Measurements from ENCODE around the gene ZFYVE19.

ZFYVE19 gene

GRCh38 chr15:40764629-40765103 lies 42.2 kb upstream of the ZFYVE19 start:
- H3K9me3 Mint-ChIP-seq: no peaks in the 10 kb centered on the region
- H3K4me3 Mint-ChIP-seq: peak overlapping the region; percentile 85
- peaks cover 7% of the 10 kb centered on the region for H3K27me3 Mint-ChIP-seq (ENCODE audit: low read depth, poor library complexity)
- H3K4me1 Mint-ChIP-seq: peaks cover 59% of the 10 kb centered on the region
- H3K36me3 Mint-ChIP-seq (ENCODE audit: low read depth): no peaks in the 10 kb centered on the region
- TF ChIP-seq, protein P1, sequence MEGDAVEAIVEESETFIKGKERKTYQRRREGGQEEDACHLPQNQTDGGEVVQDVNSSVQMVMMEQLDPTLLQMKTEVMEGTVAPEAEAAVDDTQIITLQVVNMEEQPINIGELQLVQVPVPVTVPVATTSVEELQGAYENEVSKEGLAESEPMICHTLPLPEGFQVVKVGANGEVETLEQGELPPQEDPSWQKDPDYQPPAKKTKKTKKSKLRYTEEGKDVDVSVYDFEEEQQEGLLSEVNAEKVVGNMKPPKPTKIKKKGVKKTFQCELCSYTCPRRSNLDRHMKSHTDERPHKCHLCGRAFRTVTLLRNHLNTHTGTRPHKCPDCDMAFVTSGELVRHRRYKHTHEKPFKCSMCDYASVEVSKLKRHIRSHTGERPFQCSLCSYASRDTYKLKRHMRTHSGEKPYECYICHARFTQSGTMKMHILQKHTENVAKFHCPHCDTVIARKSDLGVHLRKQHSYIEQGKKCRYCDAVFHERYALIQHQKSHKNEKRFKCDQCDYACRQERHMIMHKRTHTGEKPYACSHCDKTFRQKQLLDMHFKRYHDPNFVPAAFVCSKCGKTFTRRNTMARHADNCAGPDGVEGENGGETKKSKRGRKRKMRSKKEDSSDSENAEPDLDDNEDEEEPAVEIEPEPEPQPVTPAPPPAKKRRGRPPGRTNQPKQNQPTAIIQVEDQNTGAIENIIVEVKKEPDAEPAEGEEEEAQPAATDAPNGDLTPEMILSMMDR (IDR thresholded peaks at IDR 0.05): no peak
- DNase-seq: no peak
- no peak overlapping the region for H3K27ac Mint-ChIP-seq

DNA sequence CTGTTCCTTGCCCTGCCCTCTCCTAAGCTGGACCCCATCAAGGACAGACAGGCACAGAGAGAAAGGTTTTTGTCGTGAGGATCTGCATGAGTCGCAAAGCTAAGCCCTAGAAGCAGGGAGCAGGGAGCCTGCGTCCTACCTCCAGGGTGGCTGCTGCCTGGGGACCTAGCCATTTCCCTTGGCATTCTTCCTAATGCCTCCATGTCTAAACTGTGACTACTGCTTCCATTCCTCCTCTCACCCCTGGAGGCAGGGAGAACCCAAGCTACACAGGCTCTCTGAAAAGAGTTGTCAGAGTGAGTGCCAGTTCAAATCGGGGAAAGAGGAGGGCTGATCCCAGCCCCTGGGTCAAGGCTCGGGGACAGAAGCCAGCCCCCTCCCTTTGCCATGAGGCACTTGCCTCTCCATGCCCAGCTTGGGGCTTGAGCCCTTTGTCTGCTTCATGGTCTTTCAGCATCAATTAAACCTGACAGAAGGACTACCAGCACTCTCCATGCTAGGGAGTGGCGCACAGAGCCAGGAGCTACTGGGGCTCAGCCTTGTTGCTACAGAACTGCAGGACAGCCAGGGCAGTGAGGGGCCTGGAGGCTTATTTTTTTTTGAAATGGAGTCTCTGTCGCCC lies 40.6 kb upstream of the ZFYVE19 start:
- peak overlapping the region; percentile 45 for H3K27ac Mint-ChIP-seq
- no peak overlapping the region for H3K4me3 Mint-ChIP-seq

DNA sequence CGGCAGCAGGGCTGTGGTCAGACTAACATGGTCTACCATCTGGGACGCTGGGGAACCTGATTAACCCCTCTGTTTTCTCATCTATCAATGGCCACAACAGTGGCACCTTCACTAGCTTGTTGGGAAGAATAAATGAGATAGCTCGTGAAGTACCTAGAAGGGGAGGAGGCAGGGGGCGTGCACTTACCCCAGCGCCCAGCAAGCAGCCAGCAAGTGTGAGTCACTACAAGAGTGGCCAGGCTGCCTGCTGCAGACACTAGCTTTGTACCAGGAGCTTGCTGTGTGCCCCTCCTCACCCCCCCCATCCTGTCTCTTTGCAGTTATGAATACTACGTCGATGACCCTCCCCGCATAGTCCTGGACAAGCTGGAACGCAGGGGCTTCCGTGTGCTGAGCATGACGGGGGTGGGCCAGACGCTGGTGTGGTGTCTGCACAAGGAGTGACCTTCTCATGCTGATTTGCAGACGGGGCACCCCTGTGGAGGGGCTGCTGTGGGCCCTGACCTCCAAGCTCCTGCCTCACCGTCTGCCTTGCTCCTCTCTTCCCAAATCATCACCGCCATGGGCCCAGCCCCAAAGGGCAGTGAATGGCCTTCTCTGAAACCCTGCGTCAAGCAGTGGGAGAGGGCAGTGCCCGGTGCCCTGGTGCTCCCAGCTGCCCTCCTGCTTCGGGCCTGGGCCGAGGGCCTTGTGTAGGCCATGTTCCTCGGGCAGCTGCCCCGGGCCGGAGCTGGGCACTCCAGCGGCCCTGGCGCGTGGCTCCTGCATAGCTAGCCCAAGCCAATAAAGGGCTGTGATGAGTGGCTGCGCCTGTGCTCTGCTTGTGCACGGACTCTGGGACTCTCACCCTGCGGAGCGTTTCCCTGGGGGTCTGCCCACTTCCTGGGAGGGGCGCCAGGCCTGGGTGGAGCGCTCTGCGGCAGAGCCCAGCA lies 39.7 kb upstream of the ZFYVE19 start:
- no peak overlapping the region for H3K4me3 Mint-ChIP-seq
- DNase-seq: no peak
- H3K27me3 Mint-ChIP-seq (ENCODE audit: low read depth, poor library complexity): peaks cover 5% of the 10 kb centered on the region
- TF ChIP-seq, protein P1 (IDR thresholded peaks at IDR 0.05): no peak
- H3K9me3 Mint-ChIP-seq: no peaks in the 10 kb centered on the region
- H3K27ac Mint-ChIP-seq: no peak overlapping the region
- no peaks in the 10 kb centered on the region for H3K36me3 Mint-ChIP-seq (ENCODE audit: low read depth)
- H3K4me1 Mint-ChIP-seq: peaks cover 54% of the 10 kb centered on the region

More for the DNA sequence above, 40.6 kb upstream of the ZFYVE19 start:
- Mint-ChIP-seq H3K36me3 (ENCODE audit: low read depth) (no peaks in the 10 kb centered on the region), H3K9me3 (no peaks in the 10 kb centered on the region), H3K4me1 (peaks cover 54% of the 10 kb centered on the region), H3K27me3 (ENCODE audit: low read depth, poor library complexity) (peaks cover 7% of the 10 kb centered on the region)
- TF ChIP-seq, protein P1 (IDR thresholded peaks at IDR 0.05): no peak
- no peak for DNase-seq

DNA sequence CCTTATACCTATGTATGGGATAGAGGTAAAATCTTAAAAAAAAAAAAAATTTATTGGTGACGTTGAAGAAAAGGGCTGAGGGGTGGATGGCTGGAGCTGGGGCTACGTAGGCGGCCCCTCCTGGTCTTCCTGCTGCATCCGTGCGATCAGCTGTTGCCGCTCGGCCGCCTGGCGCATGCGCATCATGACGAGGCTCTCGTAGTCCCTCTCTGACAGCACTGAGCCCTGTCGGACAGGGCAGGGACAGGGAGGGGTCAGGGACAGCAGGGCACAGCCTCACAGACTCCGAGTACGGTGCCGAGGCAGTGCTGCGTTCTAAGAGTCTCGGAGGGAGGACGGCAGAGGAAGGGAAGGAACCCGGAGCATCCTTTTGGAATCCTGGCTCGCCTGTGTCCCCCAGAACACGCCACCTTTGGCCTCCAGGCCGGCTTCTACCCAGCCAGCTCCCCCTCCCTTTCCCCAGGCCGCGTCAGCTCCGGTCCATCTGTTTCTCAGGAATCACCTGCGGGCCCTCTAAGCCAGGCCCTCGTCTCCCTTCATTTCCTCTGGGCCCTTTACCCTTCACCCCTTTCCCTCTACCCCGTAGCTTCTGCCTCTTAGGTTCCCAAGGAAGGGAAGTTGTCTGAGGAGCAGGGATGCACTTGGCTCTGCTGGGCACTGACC lies 38.9 kb upstream of the ZFYVE19 start:
- DNase-seq: no peak
- Mint-ChIP-seq H3K4me3 (no peak overlapping the region), H3K36me3 (ENCODE audit: low read depth) (no peaks in the 10 kb centered on the region), H3K27ac (no peak overlapping the region), H3K4me1 (peaks cover 47% of the 10 kb centered on the region), H3K9me3 (no peaks in the 10 kb centered on the region), H3K27me3 (ENCODE audit: low read depth, poor library complexity) (no peaks in the 10 kb centered on the region)
- TF ChIP-seq, protein P1 (IDR thresholded peaks at IDR 0.05): no peak

GRCh38 chr15:40768521-40769273 lies 38.2 kb upstream of the ZFYVE19 start:
- no peaks in the 10 kb centered on the region for H3K9me3 Mint-ChIP-seq
- H3K4me3 Mint-ChIP-seq: no peak overlapping the region
- no peak for DNase-seq
- no peak overlapping the region for H3K27ac Mint-ChIP-seq
- TF ChIP-seq, protein P1 (IDR thresholded peaks at IDR 0.05): no peak
- no peaks in the 10 kb centered on the region for H3K36me3 Mint-ChIP-seq (ENCODE audit: low read depth)
- peaks cover 40% of the 10 kb centered on the region for H3K4me1 Mint-ChIP-seq
- no peaks in the 10 kb centered on the region for H3K27me3 Mint-ChIP-seq (ENCODE audit: low read depth, poor library complexity)
